Heart left ventricle (tissue), 13 donors: Measurements from ENCODE around the gene LRRC14B.

Experiments used
- POLR2A ChIP-seq, 2 donors: fragments of 450-650 bp; IDR thresholded peaks; one replicate each; pipeline ENCODE4 v1.6.1; 2017; ENCODE audit warnings: antibody characterized with exemption in 2 of 2, mild to moderate bottlenecking in 2 of 2, moderate library complexity in 2 of 2
- TF ChIP-seq, protein P1 (sequence below), 12 donors: fragments of 200-600 bp; sonication (generic) in 4 of 12; IDR thresholded peaks; one replicate each; pipeline versions ENCODE4 v1.5.0 to v1.8.0; 2018 to 2022; ENCODE audit warnings: antibody characterized with exemption in 12 of 12, mild to moderate bottlenecking in 5 of 12
- donor health status: ischemic (EF 13 %, LVEDD 7.1; RV severe dilation, severe dysfunction).
- donor health status: DM: no; HTN: yes; CAD: no.
- donor health status: DM: no; HTN: no; CAD: no.
- donor health status: ischemic (EF 25% LVEDD 6.9; RV normal size, moderate dysfunction).
- donor health status: ischemic (EF 25% LVEDD 5.7; RV mildly dilated, moderate dysfunction).
- donor health status: ischemic (EF 35%, LVEDD 5.7; RV mildly dilated, moderate dysfunction).
- donor health status: nonischemic (EF 11% LVEDD 7.7; RV severe dilation, severe dysfunction).
- donor health status: DM: yes; HTN: yes; CAD: no.
- donor health status: PGD.
- donor health status: ischemic (EF 29% LVEDD 5.4; RV normal size, mild dysfunction).
- donor health status: nonischemic (EF 23%, LVEDD 6.1; RV moderate dilation, normal function).

DNA sequence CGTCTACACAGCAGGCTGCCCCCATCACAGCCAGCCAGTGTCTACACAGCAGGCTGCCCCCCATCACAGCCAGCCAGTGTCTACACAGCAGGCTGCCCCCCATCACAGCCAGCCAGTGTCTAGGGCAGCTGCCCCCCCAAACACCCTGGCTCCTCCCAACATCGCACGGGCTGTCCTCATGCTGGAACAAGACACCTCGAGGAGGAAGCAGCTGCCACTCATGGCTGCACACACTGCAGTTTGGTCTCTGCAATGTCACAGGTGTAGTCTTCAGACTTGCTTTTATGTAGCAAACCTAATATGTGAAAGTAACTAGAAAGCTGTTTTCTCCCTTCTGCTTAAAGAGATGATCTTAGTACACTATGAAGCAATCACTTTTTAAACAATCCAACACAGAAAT, 9.7 kb downstream of the LRRC14B start:
- TF ChIP-seq POLR2A (IDR thresholded peaks at IDR 0.05) = no peak
- TF ChIP-seq, protein P1, sequence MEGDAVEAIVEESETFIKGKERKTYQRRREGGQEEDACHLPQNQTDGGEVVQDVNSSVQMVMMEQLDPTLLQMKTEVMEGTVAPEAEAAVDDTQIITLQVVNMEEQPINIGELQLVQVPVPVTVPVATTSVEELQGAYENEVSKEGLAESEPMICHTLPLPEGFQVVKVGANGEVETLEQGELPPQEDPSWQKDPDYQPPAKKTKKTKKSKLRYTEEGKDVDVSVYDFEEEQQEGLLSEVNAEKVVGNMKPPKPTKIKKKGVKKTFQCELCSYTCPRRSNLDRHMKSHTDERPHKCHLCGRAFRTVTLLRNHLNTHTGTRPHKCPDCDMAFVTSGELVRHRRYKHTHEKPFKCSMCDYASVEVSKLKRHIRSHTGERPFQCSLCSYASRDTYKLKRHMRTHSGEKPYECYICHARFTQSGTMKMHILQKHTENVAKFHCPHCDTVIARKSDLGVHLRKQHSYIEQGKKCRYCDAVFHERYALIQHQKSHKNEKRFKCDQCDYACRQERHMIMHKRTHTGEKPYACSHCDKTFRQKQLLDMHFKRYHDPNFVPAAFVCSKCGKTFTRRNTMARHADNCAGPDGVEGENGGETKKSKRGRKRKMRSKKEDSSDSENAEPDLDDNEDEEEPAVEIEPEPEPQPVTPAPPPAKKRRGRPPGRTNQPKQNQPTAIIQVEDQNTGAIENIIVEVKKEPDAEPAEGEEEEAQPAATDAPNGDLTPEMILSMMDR (IDR thresholded peaks at IDR 0.05) = no peak
